HG03439 (cell line): Measurements from ENCODE around the gene NFE2L1.

ENCODE experiments used
- ATAC-seq: cut with Tn5 transposase; IDR thresholded peaks from one replicate; pipeline ENCODE4 v1.9.1; 2021; ENCODE audit warnings: mild to moderate bottlenecking, moderate library complexity; ENCODE audit not compliant: unreplicated experiment

NFE2L1 gene

DNA sequence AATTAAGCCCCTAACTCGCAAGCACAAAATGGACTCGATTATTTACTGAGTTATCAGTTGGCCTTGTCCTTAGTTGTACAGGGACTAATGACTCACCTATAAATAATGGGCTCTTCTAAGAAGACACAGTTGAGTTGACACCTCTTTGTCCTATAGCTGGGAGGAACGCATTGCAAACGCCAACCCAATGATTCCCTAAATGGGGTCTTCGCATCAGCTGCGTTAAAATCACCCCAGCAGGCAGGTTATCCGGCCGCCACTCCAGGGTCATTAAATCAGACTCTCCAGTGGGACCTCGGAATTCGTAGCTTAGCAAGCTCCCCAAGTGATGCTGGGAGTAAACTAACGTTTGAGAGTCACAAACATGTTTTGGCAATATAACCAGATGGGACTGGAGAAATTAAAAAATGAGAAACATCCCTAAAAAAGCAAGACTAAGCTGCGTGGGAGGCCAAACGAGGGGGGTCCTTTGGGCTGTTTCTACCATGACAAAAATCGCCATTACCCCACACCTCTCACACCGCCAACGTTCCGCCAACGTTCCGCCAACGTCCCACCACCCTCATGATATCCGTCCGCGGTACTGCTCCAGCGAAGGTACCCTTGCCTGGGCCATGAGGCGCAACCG lies 932 bp upstream of the NFE2L1 start:
- no peak for ATAC-seq

- ATAC-seq = peak; percentile 41
These were observed 396 bp downstream of the NFE2L1 start for GRCh38 chr17:48048384-48049126.

DNA sequence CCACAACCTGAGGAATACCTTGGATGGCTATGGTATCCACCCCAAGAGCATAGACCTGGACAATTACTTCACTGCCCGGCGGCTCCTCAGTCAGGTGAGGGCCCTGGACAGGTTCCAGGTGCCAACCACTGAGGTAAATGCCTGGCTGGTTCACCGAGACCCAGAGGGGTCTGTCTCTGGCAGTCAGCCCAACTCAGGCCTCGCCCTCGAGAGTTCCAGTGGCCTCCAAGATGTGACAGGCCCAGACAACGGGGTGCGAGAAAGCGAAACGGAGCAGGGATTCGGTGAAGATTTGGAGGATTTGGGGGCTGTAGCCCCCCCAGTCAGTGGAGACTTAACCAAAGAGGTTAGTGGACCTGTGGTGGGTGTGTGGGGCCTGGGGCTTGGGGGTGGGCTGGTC lies 3.1 kb downstream of the NFE2L1 start:
- ATAC-seq = no peak

DNA sequence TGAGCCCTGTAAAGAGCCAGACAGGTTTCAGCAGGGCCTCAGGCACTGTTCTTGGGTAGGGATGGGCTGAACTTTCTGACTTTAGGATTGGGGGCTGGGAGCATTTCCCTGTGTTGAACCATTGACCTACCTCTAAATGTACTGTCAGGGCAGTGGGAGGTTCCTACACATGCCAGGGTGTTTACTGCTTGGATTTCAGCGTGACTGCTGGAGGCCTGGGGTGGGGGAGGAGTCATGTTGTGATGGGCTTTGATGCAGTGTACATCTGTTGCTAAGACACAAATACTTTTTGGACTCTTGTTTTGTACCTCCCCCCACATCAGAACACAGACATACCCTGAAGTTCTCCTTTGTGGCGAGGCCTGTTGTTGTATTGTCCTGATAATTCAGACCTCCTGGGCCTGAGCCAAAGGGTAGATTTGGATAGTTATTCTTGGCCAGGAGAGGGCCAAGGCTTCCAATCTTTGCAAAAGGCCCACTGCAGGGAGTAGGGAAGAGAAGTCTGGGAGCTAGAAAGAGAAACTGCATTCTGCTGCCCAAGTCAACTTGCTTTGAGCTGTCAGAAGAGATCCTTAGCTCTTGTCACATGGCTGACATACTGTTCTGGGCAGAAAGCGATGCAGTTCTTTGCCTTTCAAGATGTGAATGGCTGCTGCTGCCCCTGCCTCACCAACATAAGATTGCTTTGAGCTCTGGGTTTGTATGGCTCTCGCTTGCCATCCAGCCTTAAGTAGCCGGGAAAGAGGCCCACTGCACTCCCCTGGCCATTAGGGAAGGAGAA lies 3.7 kb downstream of the NFE2L1 start:
- no peak for ATAC-seq

- ATAC-seq = no peak
These were observed 5.0 kb downstream of the NFE2L1 start for GRCh38 chr17:48052956-48053757.

DNA sequence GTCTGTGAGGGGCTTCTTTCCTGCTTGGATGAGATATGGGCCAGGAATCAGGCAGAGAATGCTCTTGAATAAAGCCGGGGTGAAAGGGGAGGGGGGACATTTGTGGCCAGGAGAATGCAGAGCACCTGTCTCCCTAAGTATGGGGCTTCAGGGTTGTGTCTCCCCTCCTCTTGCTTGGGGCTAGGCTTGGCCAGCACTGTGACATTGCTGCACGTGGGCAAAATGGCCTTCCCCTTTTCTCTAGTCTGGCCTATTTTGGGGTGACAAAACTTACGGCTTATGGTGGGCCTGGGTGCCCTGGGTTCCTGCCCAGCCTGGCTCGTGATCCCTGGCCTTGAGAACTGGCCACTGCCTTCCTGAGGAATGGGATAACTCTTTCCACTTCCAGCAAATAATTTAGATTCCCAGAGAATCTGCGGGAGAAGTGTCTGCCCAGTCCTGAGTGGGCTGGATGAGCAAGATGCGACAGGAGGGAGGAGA lies 5.6 kb downstream of the NFE2L1 start:
- no peak for ATAC-seq

DNA sequence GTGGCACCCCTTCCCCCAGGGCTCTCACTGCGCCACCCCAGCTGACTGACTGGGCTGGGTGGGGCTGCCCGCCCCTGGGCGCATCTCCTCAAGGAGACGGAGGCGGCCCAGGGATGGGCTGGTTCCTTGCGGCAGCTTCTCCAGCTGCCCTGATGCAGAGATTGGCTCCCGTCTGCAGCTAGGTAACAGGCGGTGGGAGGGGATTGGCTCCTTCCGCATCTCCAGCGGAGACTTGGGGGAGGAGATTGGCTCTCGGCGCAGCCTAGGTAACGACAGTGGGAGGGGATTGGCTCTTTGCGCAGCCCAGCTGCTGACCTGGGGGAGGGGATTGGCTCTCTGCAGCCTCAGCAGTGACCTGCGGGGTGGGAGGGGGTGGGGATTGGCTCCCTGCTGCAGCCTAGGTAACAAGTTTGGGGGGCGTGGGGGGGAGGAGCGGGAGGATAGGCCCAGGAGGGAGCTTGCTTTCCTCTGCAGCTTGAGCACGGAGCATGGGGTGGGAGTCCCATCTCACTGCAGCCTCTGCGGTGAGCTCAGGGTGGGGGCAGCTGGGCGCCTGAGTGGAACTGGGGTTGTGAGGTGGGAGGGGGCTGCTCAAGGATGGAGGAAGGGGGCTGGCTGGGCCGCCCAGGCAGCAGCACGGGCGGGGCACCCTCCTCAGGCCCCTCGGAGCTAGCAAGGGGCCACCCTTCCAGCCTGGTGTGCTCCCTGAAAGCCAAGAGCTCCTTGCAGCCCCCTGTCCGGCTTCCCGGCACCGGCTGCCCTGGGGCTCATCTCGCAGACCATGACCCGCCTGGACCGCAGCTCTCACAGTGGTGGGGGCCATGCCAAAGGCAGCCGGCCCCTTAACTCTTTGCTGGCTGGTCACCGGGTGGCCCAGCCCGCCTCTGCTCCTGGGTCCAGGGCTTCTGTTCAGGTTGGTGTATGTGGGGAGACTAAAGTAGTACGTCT lies 6.4 kb downstream of the NFE2L1 start:
- no peak for ATAC-seq

DNA sequence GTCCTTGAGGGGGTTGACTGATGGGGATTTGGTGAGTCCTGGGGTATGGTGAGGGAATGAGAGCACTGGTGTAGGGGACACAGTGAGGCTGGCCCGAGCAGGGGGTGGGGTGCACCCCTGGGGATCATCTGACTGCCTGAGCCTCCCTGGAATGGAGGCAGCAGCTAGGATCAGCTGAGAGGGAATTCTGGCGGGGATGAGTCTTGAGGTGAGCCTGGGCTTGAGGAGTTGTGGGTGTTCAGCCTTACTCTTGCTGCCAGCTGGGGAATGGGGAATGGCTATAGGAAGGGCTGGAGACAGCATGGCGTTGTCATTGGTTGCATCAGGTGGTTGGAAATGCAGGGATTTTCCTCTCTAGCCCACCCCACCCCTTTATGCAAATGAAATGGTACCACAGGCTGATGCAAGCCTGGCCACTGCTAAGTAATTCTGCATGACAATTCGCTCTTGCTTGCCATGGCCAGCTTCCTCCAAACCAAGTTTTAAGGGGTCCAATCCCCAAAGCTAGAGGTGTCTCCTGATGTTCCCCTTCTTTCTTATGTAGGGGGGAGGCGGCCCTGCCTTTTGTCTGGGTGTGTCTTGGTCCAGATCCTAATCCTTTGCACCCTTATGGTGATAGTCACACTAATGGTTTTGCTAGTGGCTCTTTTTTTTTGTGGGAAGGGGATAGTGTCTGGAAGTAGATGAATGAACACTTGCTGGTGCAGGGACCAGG lies 7.5 kb downstream of the NFE2L1 start:
- ATAC-seq = no peak

GRCh38 chr17:48056246-48056745 lies 8.1 kb downstream of the NFE2L1 start:
- no peak for ATAC-seq

- ATAC-seq = no peak
These were observed 8.7 kb downstream of the NFE2L1 start for GRCh38 chr17:48056879-48057278.

DNA sequence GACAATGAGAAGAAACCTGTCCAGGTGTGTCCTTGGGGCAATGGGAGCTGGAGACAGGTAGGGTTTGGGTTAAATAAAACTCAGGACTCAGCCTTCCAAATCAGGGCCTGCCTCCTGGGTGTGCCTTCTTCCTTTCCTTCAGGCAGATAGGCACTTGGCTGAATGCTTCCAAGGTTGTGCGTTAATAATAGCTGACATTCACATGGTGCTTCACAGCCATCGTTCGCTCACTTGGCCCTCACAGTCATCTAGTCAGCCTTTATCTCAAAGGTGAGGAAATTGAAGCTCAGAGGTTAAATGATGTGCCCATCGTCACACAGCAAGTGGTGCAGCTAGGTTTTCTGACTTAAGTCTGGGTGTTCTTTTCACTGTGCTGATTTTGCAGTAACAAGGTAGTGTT lies 9.5 kb downstream of the NFE2L1 start:
- ATAC-seq = no peak

DNA sequence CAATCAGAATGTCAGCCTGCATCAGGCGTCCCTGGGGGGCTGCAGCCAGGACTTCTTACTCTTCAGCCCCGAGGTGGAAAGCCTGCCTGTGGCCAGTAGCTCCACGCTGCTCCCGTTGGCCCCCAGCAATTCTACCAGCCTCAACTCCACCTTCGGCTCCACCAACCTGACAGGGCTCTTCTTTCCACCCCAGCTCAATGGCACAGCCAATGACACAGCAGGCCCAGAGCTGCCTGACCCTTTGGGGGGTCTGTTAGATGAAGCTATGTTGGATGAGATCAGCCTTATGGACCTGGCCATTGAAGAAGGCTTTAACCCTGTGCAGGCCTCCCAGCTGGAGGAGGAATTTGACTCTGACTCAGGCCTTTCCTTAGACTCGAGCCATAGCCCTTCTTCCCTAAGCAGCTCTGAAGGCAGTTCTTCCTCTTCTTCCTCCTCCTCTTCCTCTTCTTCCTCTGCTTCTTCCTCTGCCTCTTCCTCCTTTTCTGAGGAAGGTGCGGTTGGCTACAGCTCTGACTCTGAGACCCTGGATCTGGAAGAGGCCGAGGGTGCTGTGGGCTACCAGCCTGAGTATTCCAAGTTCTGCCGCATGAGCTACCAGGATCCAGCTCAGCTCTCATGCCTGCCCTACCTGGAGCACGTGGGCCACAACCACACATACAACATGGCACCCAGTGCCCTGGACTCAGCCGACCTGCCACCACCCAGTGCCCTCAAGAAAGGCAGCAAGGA lies 10.4 kb downstream of the NFE2L1 start:
- no peak for ATAC-seq

DNA sequence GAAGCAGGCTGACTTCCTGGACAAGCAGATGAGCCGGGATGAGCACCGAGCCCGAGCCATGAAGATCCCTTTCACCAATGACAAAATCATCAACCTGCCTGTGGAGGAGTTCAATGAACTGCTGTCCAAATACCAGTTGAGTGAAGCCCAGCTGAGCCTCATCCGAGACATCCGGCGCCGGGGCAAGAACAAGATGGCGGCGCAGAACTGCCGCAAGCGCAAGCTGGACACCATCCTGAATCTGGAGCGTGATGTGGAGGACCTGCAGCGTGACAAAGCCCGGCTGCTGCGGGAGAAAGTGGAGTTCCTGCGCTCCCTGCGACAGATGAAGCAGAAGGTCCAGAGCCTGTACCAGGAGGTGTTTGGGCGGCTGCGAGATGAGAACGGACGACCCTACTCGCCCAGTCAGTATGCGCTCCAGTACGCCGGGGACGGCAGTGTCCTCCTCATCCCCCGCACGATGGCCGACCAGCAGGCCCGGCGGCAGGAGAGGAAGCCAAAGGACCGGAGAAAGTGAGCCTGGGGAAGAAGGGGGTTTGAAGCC lies 11.0 kb downstream of the NFE2L1 start:
- no peak for ATAC-seq

DNA sequence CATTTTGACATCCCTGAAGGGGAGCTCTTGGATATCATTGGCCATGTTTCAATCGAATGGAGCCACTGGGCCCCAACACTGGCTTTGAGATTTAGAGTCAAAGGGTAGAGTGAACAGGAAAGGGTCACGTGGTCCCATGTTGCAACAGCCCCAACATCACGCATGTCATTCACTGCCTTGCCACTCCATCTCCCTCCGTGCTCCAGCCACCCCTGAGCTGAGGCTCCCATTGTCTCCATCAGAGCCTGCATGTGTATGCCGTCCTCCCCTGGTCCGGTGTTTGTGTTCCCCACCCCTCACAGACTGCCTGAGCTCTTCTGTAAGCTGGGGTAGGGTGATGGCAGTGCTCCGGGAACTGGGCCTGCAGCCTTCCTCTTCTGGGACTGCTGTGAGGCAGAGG lies 12.1 kb downstream of the NFE2L1 start:
- ATAC-seq = no peak

GRCh38 chr17:48062273-48062672 lies 14.1 kb downstream of the NFE2L1 start:
- no peak for ATAC-seq

DNA sequence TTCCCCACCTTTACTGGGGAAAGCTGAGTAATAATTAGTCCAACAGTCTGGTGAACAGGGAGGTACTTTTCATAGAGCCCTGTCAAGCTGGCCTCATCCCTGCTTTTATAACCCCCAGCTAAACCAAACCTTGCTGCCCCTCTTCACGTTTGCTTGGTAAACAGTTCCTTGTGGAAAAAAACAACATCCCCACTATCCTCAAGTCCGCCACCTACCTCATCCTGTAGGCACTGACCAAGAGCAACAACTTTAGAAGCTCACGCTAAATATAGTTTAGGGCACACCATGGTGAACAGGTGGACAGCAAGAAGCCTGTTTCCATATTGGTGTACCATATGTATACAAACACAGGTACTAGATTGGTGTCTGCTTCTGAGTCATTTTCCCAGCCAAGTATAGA lies 16.5 kb downstream of the NFE2L1 start:
- ATAC-seq = no peak

DNA sequence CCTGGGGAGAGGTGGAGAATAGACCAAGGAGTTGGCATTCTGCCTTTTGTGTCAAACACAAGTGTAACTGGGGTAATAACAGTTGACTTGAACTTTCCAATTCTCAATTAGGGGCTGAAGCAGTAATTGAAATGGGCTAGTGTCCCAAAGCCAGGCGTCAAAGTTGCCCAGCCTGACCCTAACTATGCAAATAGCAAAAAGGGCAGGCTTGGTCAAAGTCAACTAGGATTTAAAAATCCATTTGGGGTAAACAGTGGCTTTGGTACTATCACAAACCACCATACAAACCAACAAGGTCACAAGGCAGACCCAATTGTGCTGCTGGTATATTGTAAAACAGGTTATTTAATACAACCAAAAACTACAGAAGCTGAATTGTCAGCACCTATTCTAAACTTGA lies 18.0 kb downstream of the NFE2L1 start:
- ATAC-seq = no peak

- ATAC-seq = no peak
These were observed 18.5 kb downstream of the NFE2L1 start for GRCh38 chr17:48066656-48067055.
